HG03139 (cell line): ENCODE results near the gene CYP26B1.

Experiments used
- ATAC-seq: cut with Tn5 transposase; IDR thresholded peaks from one replicate; pipeline ENCODE4 v1.9.1; 2021; ENCODE audit not compliant: unreplicated experiment

Gene CYP26B1

GRCh38 chr2:72131916-72132841 lies 15.5 kb downstream of the CYP26B1 start:
- ATAC-seq: no peak

GRCh38 chr2:72131371-72131891 lies 16.2 kb downstream of the CYP26B1 start:
- no peak for ATAC-seq

GRCh38 chr2:72130659-72131360 lies 16.9 kb downstream of the CYP26B1 start:
- no peak for ATAC-seq

GRCh38 chr2:72129681-72130340 lies 17.9 kb downstream of the CYP26B1 start:
- ATAC-seq: no peak

- no peak for ATAC-seq
These were observed 18.8 kb downstream of the CYP26B1 start for GRCh38 chr2:72128843-72129227.

- ATAC-seq: no peak
These were observed 19.4 kb downstream of the CYP26B1 start for GRCh38 chr2:72128059-72128842.

GRCh38 chr2:72127401-72128058 lies 20.1 kb downstream of the CYP26B1 start:
- no peak for ATAC-seq

GRCh38 chr2:72126186-72127100 lies 21.2 kb downstream of the CYP26B1 start:
- ATAC-seq: no peak

GRCh38 chr2:72124376-72124775 lies 23.3 kb downstream of the CYP26B1 start:
- ATAC-seq: no peak

GRCh38 chr2:72121153-72121552 lies 26.5 kb downstream of the CYP26B1 start:
- no peak for ATAC-seq

GRCh38 chr2:72118951-72119350 lies 28.7 kb downstream of the CYP26B1 start:
- no peak for ATAC-seq

GRCh38 chr2:72118386-72118785 lies 29.3 kb downstream of the CYP26B1 start:
- ATAC-seq: no peak

- no peak for ATAC-seq
These were observed 29.9 kb downstream of the CYP26B1 start for GRCh38 chr2:72117718-72118117.

- no peak for ATAC-seq
These were observed 30.6 kb downstream of the CYP26B1 start for GRCh38 chr2:72117029-72117428.

- ATAC-seq: no peak
These were observed 31.6 kb downstream of the CYP26B1 start for GRCh38 chr2:72116081-72116533.

- ATAC-seq: no peak
These were observed 32.3 kb downstream of the CYP26B1 start for GRCh38 chr2:72115110-72116080.

GRCh38 chr2:72114693-72115051 lies 33.0 kb downstream of the CYP26B1 start:
- ATAC-seq: no peak
